ENCODE measurements around the gene ABCA6.

DNA sequence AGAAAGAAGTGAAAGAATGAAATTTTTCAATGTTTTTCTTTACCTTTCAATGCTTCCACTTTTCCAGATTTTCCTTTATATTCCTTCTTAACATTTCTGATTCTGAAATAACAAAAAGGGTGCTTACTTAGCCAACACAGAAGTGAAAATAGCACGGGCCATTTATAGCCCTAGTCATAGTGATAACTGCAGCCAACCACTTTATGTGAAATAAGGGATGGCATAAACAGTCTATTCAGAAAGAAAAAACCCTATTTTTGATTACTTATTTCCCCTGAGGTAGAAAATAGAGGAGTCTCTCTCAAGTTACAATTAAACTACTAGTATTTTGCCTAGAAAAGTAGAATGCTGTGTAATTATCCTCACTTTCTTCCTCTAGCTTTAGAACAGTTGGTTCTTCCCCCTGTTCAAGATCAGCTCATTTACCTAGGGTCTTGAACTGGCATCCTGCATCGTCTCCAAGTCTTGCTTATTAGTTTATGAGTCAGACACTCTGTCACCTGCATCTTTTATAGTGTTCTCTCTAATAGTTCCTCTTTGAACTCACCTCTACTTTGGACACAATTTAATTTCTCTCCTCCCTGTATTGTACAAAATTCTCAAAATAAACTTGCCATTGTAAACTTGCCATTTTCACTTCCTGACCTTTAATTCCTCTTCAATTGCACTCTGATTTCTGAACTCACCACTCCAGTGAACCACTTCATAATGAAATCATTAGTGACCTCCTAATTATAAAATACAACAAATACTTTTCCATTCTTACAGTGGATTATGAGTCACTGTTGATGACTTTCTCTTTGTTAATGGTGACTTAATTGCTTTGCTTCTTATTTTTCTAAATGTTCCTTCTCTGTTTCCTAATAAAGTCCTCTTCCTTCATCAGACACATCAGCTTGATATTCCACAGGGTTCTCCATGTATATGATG lies 23.6 kb downstream of the ABCA6 start:
- TF ChIP-seq, protein P1, sequence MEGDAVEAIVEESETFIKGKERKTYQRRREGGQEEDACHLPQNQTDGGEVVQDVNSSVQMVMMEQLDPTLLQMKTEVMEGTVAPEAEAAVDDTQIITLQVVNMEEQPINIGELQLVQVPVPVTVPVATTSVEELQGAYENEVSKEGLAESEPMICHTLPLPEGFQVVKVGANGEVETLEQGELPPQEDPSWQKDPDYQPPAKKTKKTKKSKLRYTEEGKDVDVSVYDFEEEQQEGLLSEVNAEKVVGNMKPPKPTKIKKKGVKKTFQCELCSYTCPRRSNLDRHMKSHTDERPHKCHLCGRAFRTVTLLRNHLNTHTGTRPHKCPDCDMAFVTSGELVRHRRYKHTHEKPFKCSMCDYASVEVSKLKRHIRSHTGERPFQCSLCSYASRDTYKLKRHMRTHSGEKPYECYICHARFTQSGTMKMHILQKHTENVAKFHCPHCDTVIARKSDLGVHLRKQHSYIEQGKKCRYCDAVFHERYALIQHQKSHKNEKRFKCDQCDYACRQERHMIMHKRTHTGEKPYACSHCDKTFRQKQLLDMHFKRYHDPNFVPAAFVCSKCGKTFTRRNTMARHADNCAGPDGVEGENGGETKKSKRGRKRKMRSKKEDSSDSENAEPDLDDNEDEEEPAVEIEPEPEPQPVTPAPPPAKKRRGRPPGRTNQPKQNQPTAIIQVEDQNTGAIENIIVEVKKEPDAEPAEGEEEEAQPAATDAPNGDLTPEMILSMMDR (IDR thresholded peaks at IDR 0.05; ENCODE audit: low read depth, low read length): no peak
- no peak for TF ChIP-seq EZH2phosphoT487 (IDR thresholded peaks at IDR 0.05; ENCODE audit: low read depth)
